HepG2 (cell line): ENCODE results near the gene PHF10. TPM values are rescaled to one million over a fixed set of nuclear protein-coding genes. Genes with fewer than 3 reads are reported as not detected.

ENCODE experiments used
- ARID2 ChIP-seq: sonication (generic); formaldehyde crosslinking; IDR thresholded peaks from 2 replicates; pipeline ENCODE4 v1.8.1; 2022; ENCODE audit warnings: mild to moderate bottlenecking, missing genetic modification reagents, borderline replicate concordance
- ATF4 ChIP-seq, 2 experiments: fragments of 450-650 bp in 1 of 2; sonication (generic) in 1 of 2; formaldehyde crosslinking; IDR thresholded peaks; 2 replicates each; pipeline versions ENCODE4 v1.5.0 to v1.8.0; 2020 to 2022; ENCODE audit warnings: mild to moderate bottlenecking in 1 of 2, missing genetic modification reagents in 1 of 2
- BCL6 ChIP-seq: IDR thresholded peaks from 2 replicates; pipeline ENCODE4 v1.6.1; 2016; ENCODE audit warnings: missing genetic modification reagents, missing compliant biosample characterization
- DPF2 ChIP-seq: sonication (generic); formaldehyde crosslinking; IDR thresholded peaks from 2 replicates; pipeline ENCODE4 v1.4.0; 2020; ENCODE audit warnings: mild to moderate bottlenecking, low read depth, missing genetic modification reagents, borderline replicate concordance
- HDAC2 ChIP-seq: sonication (generic); formaldehyde crosslinking; IDR thresholded peaks from 2 replicates; pipeline ENCODE4 v1.4.0; 2020; ENCODE audit warnings: missing genetic modification reagents
- HNRNPK ChIP-seq: fragments of 200-400 bp; formaldehyde crosslinking; IDR thresholded peaks from 2 replicates; pipeline ENCODE4 v1.6.1; 2018; ENCODE audit warnings: low read length, low read depth, moderate library complexity, mild to moderate bottlenecking; ENCODE audit not compliant: poor library complexity, severe bottlenecking
- KDM6A ChIP-seq: IDR thresholded peaks from 2 replicates; pipeline ENCODE4 v1.6.1; 2016; ENCODE audit warnings: low read depth
- NRL ChIP-seq: sonication (generic); formaldehyde crosslinking; IDR thresholded peaks from 2 replicates; pipeline ENCODE4 v1.5.0; 2020; ENCODE audit warnings: missing genetic modification reagents, mild to moderate bottlenecking, moderate library complexity, borderline replicate concordance
- PRMT3 ChIP-seq: sonication (generic); formaldehyde crosslinking; IDR thresholded peaks from 2 replicates; pipeline ENCODE4 v1.8.1; 2022; ENCODE audit warnings: low read depth, mild to moderate bottlenecking, moderate library complexity, missing genetic modification reagents, borderline replicate concordance
- RAD51 ChIP-seq: fragments of 450-650 bp; IDR thresholded peaks from 2 replicates; pipeline ENCODE4 v1.6.1; 2016; ENCODE audit warnings: borderline replicate concordance
- TEAD2 ChIP-seq: sonication (generic); formaldehyde crosslinking; IDR thresholded peaks from 2 replicates; pipeline ENCODE4 v1.9.0; 2021; ENCODE audit warnings: missing genetic modification reagents
- ZBTB20 ChIP-seq: sonication (generic); formaldehyde crosslinking; IDR thresholded peaks from 2 replicates; pipeline ENCODE4 v1.8.1; 2023; ENCODE audit warnings: missing genetic modification reagents, low read depth, mild to moderate bottlenecking, borderline replicate concordance
- ZFP1 ChIP-seq: IDR thresholded peaks from 2 replicates; pipeline ENCODE4 v1.6.1; 2016
- ZFP37 ChIP-seq: sonication (generic); formaldehyde crosslinking; IDR thresholded peaks from 2 replicates; pipeline ENCODE4 v1.4.0; 2020; ENCODE audit warnings: missing genetic modification reagents, borderline replicate concordance
- ZFP82 ChIP-seq: sonication (generic); formaldehyde crosslinking; IDR thresholded peaks from 2 replicates; pipeline ENCODE4 v1.5.1; 2020; ENCODE audit warnings: mild to moderate bottlenecking, missing genetic modification reagents, borderline replicate concordance
- ZNF180 ChIP-seq: sonication (generic); formaldehyde crosslinking; IDR thresholded peaks from 2 replicates; pipeline ENCODE4 v1.4.0; 2020; ENCODE audit warnings: low read depth, missing genetic modification reagents, borderline replicate concordance
- ZNF207 ChIP-seq: fragments of 450-650 bp; IDR thresholded peaks from 2 replicates; pipeline ENCODE4 v1.6.1; 2016; ENCODE audit warnings: antibody characterized with exemption, borderline replicate concordance
- ZNF225 ChIP-seq: sonication (generic); formaldehyde crosslinking; IDR thresholded peaks from 2 replicates; pipeline ENCODE4 v1.4.0; 2020; ENCODE audit warnings: mild to moderate bottlenecking, missing genetic modification reagents
- ZNF260 ChIP-seq: sonication (generic); formaldehyde crosslinking; IDR thresholded peaks from 2 replicates; pipeline ENCODE4 v1.4.0; 2020; ENCODE audit warnings: missing genetic modification reagents, low read depth, mild to moderate bottlenecking, borderline replicate concordance
- ZNF326 ChIP-seq: sonication (generic); formaldehyde crosslinking; IDR thresholded peaks from 2 replicates; pipeline ENCODE4 v1.4.0; 2020; ENCODE audit warnings: missing genetic modification reagents, borderline replicate concordance
- ZNF414 ChIP-seq: sonication (generic); formaldehyde crosslinking; IDR thresholded peaks from 2 replicates; pipeline ENCODE4 v1.5.0; 2020; ENCODE audit warnings: missing genetic modification reagents
- ZNF615 ChIP-seq: sonication (generic); formaldehyde crosslinking; IDR thresholded peaks from 2 replicates; pipeline ENCODE4 v1.5.0; 2020; ENCODE audit warnings: mild to moderate bottlenecking, missing genetic modification reagents, borderline replicate concordance
- ZNF644 ChIP-seq: IDR thresholded peaks from 2 replicates; pipeline ENCODE4 v1.6.1; 2016; ENCODE audit warnings: low read depth
- ZNF766 ChIP-seq: sonication (generic); formaldehyde crosslinking; IDR thresholded peaks from 2 replicates; pipeline ENCODE4 v1.5.0; 2020; ENCODE audit warnings: missing genetic modification reagents, borderline replicate concordance
- ZNF891 ChIP-seq: sonication (generic); formaldehyde crosslinking; IDR thresholded peaks from 2 replicates; pipeline ENCODE4 v1.5.0; 2020; ENCODE audit warnings: mild to moderate bottlenecking, missing genetic modification reagents
- polyA plus RNA-seq, 8 experiments: library from polyadenylated mRNA; depleted of rRNA in 3 of 8; stranded (reverse) in 7 of 8; unstranded in 1 of 8; fragments of >200 nt; fragmentation: Illumina TruSeq in 4 of 8; extraction: Trizol in 4 of 8; gene quantifications; 2 replicates each; pipeline versions ENCODE4 v1.2.1 to v1.2.3, GENCODE V29; 2011 to 2016; ENCODE audit warnings: low read depth in 4 of 8, missing spikeins in 1 of 8, mixed read lengths in 1 of 8; ENCODE audit not compliant: insufficient read depth in 1 of 8
- total RNA-seq, 5 experiments: library from RNA; depleted of rRNA; stranded (reverse); fragments of >200 nt; fragmentation: Illumina TruSeq; extraction: Trizol; gene quantifications; 2 replicates each; pipeline ENCODE4 v1.2.3, GENCODE V29; 2016; ENCODE audit warnings: low read depth in 1 of 5
- TF ChIP-seq, protein P1 (sequence below): sonication (generic); formaldehyde crosslinking; IDR thresholded peaks from 2 replicates; pipeline ENCODE4 v1.4.0; 2020; ENCODE audit warnings: missing genetic modification reagents; ENCODE audit errors: not compliant biosample characterization
- TF ChIP-seq, protein P2 (sequence below): sonication (generic); formaldehyde crosslinking; IDR thresholded peaks from 2 replicates; pipeline ENCODE4 v1.8.1; 2023; ENCODE audit warnings: mild to moderate bottlenecking, missing genetic modification reagents, borderline replicate concordance

PHF10 gene
- total and polyA plus RNA-seq, 2 of the 13 experiments (the other 11 are each of a cell fraction or from before 2014, with no cell fraction given), result 42.1 to 84.1 TPM

DNA sequence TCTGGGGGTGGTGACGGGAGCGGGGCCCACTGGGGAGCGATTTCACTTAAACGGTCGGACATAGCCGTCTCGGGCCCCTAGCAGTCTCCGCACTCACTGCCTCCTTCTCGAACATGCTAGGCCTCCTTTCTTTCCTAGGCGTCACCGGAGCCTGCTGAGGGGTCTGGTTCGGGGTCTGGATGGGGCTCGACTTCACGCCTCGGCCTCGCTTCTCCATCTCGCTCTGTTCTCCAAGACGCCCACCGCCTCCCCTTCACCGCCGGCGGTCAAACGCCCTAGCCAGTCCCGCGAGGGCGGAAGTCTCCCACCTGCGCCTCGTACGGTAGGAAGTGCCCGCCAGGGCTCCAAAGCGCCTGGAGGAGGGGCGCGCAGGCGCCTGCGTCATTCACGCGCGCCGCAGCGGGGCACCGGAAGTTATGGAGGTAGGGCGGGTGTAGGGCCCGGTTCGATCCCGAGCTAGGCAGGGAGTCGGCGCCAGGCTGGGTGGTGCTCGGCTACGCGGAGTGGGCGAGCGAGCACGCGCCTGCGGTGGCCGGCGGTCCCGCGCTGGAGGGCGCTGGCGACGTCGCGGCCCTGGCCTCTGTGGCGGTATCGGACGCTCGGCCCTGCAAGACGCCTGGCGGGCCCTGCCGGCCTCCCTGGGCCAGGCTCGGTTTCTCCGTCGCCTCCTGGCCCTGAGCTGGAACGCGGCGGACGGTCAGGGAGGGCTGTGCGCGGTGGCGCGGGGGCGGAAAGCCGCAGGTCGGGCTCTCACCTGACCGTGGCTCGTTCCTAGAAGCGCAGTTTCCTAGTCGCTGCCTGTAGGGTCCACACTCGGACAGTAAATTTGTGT is 27.2 kb upstream of the PHF10 start, which contains the start of the genes DYNLT2 and ERMARD (continued):
- peak; percentile 96 for TF ChIP-seq ZFP82 (CRISPR knock-in tag)
- TF ChIP-seq, protein P1, sequence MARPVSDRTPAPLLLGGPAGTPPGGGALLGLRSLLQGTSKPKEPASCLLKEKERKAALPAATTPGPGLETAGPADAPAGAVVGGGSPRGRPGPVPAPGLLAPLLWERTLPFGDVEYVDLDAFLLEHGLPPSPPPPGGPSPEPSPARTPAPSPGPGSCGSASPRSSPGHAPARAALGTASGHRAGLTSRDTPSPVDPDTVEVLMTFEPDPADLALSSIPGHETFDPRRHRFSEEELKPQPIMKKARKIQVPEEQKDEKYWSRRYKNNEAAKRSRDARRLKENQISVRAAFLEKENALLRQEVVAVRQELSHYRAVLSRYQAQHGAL (CRISPR knock-in tag), result peak; percentile 90
- TF ChIP-seq ZNF225, result peak; percentile 98; the same call in 1 of the 2 replicates
- TF ChIP-seq ZNF260, result 0 out of 2 replicates have a peak, but pooled peaks have one; percentile 42
- peak; percentile 86 for TF ChIP-seq HNRNPK
- no peak for TF ChIP-seq ZNF644 (CRISPR knock-in tag)
- TF ChIP-seq ZNF615, result peak; percentile 95; the same call in 1 of the 2 replicates
- TF ChIP-seq, protein P2, sequence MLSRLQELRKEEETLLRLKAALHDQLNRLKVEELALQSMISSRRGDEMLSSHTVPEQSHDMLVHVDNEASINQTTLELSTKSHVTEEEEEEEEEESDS, result peak; percentile 23; the same call in 1 of the 2 replicates
- no peak for TF ChIP-seq RAD51
- TF ChIP-seq ZNF766 (CRISPR knock-in tag), result peak; percentile 94; the same call in 1 of the 2 replicates
- no peak for TF ChIP-seq ZNF326 (CRISPR knock-in tag)
- no peak; the same call in 1 of the 2 replicates for TF ChIP-seq PRMT3
- TF ChIP-seq ZBTB20, result peak; percentile 89
- TF ChIP-seq NRL (CRISPR knock-in tag), result peak; percentile 98
- TF ChIP-seq TEAD2, result 0 out of 2 replicates have a peak, but pooled peaks have one; percentile 81
- peak; percentile 83; the same call in 1 of the 2 replicates for TF ChIP-seq ZFP37 (CRISPR knock-in tag)
- TF ChIP-seq ZNF180 (CRISPR knock-in tag), result no peak
- 0 out of 2 replicates have a peak, but pooled peaks have one; percentile 66 for TF ChIP-seq ZFP1 (CRISPR knock-in tag)
- TF ChIP-seq HDAC2, result peak; percentile 89; the same call in 1 of the 2 replicates
- 0 out of 2 replicates have a peak, but pooled peaks have one; percentile 29 for TF ChIP-seq KDM6A (CRISPR knock-in tag)
- TF ChIP-seq BCL6 (CRISPR knock-in tag), result peak; percentile 62; the same call in 1 of the 2 replicates
- TF ChIP-seq ARID2 (CRISPR knock-in tag), result peak; percentile 91
- peak; percentile 99 for TF ChIP-seq ZNF891 (CRISPR knock-in tag)
- TF ChIP-seq ZNF414 (CRISPR knock-in tag), result peak; percentile 99; the same call in 1 of the 2 replicates
- no peak; the same call in 1 of the 2 replicates for TF ChIP-seq DPF2 (CRISPR knock-in tag)
- TF ChIP-seq ZNF207, result no peak
- 0 out of 4 replicates have a peak, but pooled peaks of 1 of the 2 experiments have one; percentile 40 for TF ChIP-seq ATF4 (CRISPR knock-in tag; IDR thresholded peaks at IDR 0.05)
